NCI-H226 (cell line): ENCODE data around the gene SORD.

Source experiments
- DNase-seq: peaks from one replicate; pipeline ENCODE4 v3.0.0-alpha.2; 2015

The SORD gene

DNA sequence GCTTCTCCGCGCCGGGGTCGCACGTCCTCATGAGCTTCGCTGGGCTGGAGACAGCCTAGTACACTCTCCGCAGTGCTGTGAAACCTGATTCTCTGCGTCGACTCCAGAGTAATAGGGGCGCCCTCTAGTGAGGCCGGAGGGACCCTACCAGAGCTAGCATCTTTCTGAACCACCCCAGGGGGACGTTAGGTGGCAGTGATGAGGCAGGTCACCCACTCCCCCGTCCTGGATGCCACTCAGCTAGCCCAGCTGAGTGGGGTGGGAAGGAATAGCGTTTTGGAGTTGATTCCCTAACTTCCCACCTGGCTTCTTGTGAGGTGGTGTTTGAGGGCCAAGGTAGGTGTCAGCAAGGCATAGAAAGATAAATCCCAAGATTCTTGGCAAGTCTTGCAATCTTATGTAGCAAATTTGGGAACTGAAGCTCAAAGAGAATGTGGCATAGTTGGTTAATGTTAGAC, 95.2 kb downstream of the SORD start:
- DNase-seq, result peak; percentile 67

DNA sequence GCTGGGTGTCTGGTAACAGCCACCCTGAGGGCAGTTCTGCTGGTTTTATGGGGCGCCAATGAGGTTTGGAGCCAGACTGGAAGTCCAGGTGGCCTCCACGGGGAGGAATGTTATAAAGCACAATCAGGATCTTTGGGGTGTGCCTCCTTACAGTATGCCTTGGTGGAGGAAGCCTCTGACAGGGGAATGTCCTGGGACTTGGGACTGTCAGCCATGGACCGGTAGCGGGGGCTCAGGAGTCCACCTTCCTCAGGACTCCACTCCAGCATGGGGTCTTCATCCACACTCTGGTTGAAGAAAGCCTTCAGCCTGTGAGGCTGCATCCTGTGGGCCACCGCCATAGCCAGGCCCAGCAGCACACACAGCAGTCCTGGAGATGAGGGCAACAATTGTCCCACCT, 96.0 kb downstream of the SORD start:
- no peak for DNase-seq

DNA sequence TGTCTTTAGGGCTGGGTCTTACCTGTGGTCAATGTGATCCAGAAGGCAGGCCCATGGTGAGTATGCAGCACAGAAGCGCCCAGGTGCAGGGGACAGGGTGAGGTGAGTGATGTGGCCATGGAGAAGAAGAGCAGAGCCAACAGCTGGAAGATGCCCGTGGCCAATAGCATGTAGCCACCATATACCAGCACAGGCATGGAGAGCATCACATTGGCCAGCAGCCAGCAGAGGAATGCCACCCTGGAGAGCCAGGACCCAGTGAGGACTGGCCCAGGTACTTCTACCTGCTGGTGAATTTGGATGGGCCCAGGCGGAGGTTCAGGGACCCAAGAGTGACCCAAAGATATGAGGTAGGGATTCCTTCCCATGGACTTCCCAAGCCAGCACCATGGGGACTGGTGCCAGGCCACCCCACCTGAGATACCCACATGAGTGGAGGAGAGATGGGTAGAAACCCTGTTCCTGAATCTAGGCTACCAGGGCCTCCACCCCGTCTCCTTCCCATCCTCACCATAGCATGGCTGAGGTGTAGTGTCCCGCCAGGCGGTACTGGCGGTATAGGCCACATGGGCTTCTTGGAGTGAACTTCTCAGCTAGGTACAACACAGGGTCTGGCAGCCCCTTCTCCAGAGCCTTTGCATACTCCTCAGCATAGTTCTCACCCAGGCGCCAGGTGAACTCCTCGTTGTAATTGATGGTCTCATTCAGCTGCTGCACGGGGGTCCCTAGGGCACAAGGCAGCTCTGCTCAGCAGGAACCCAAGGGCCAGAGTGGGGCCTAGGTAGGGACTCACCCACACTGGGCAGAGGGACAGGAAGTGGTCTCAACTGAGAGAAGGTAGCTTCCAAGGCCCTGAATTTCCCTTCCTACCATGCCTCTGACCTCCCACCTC, 97.3 kb downstream of the SORD start:
- DNase-seq, result no peak

DNA sequence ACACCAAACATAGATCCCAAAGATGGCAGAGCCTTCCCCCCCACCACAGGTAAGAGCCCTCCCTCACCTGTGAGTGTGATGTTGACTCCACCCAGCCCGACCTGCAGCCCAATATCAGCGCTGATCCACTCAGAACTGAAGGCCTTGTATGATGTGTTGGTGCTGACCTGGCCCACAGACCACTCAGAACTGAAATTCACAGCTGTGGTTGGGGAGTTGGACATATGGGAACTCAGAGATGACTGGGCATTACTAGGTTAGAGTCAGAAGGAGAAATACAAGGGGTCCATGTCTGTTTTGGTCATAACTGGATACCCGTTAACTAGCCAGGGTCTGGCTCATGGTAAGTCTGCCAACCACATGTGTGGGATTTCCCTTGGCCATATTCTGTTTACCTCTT, 98.0 kb downstream of the SORD start:
- no peak for DNase-seq

DNA sequence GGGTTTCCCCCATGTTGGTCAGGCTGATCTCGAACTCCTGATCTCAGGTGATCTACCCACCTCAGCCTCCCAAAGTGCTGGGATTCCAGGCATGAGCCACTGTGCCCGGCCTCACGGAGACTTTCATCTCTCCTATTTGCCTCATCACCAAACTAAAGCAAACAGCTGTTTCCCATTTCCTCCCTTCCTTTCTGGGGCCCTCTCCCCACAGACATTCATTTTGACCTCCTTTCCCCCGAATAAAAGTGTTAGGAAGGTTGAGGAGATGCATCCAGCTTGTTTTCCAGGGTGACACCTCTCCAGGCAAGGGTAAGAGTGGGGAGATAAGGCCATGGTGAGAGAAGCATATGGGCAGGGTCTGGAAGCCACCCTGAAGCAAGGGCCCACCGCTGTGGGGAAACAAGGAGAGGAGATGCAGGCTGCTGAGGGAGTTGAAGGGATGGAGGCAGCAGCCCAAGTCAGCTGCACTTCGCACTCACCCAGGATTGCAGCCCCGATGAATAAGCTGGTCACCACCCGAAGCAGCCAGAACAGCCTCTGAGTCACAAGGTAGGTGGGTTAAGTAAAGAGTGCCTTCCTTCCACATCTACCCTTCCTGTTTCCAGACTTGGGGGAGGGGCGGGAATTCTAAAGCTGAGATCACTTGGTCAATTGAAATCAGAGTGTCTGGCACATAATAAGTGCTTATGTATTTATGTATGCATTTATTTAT, 98.9 kb downstream of the SORD start:
- DNase-seq, result peak; percentile 80

DNA sequence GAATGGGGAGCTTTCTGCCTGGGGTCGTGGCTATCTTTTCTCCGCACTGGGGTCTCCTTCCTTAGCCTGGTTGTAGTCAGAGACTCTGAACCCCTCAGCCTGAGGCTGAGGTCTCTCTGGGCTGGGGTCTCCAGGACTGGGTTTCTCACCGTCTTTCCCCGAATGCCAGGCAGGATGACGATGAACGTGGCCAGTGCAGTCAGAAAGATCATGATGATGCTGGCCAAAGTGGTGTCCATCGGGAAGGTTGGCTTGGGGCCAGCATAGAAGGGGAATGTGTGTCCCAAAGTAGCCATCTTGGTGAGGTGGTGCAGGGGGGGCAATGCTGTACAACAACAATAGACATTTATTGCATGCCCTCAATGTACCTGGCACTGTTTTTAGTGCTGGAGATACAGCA, 99.7 kb downstream of the SORD start:
- DNase-seq, result no peak

DNA sequence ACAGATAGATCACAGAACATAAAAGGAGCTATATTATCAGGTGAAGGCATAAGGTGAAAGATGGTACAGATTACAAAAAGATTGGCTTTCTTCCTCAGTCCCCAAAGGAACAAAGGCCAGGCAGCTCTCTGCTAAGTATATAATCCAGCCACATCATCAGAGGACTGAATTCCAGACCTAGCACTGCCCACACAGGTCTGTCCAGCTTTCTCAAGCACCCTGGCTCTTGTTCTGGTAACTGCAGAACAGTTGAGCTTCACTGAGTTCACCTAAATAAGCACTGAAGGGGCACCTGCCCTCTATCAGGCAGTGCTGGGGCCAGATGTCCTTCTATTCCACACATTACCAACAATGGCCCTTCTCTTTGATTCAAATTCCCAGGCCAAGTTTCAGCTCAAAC, 100.4 kb downstream of the SORD start:
- DNase-seq, result no peak

DNA sequence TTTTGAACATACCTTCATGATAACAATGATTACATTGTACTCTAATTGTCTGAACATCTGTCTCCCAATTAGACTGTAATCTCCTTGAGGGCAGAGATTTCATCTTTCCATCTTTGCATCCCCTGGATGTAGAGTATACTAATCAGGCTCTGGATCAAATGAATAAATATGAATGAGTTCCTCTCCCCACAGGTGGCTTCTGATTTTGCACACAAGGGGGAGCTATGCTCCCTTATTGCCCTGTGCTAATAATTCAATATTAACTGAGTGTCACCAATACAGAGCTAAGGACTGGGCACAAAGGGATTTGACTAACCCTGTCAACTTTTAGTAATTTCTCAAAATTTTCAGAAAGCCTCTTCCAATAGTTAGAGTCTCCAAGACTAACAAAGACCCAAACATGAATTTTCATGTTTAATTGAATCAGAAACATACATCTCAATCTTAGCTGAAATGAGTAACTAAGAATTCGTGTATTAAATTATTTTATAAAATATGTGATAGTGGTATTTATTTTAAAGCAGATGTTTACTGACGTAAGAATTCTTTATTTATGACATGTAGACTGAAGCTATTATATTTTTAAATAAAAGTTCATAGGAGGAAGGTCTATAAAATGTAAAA, 103.7 kb downstream of the SORD start:
- no peak for DNase-seq
